ENCODE data around the gene TRMT1L.

DNA sequence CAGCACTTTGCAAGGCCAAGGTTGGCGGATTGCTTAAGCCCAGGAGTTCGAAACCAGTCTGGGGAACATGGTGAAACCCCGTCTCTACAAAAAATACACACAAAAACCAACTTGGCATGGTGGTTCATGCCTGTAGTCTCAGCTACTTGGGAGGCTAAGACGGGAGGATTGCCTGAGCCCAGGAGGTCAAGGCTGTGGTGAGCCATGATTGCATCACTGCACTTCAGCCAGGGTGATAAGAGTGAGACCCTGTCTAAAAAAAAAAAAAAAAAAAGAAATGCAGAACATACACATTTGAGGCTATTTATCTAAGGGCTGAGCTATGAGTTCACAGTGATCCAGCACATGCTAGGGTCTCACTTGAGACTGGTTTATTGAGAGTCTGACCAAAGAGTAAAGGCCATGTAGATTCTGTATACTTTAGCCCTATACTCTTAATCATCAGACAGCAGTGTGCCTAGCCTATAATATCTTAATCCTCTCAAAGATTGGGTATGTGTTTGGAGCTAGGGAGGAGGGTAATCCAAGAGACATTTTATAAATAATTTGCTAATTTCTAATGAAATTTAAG is 87.5 kb downstream of the TRMT1L start:
- TF ChIP-seq TCF4 (CRISPR knock-in tag; IDR thresholded peaks at IDR 0.05; ENCODE audit: borderline replicate concordance) = no peak
- TF ChIP-seq, protein P1, sequence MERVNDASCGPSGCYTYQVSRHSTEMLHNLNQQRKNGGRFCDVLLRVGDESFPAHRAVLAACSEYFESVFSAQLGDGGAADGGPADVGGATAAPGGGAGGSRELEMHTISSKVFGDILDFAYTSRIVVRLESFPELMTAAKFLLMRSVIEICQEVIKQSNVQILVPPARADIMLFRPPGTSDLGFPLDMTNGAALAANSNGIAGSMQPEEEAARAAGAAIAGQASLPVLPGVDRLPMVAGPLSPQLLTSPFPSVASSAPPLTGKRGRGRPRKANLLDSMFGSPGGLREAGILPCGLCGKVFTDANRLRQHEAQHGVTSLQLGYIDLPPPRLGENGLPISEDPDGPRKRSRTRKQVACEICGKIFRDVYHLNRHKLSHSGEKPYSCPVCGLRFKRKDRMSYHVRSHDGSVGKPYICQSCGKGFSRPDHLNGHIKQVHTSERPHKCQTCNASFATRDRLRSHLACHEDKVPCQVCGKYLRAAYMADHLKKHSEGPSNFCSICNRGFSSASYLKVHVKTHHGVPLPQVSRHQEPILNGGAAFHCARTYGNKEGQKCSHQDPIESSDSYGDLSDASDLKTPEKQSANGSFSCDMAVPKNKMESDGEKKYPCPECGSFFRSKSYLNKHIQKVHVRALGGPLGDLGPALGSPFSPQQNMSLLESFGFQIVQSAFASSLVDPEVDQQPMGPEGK (CRISPR knock-in tag; IDR thresholded peaks at IDR 0.05; ENCODE audit: borderline replicate concordance) = no peak
- no peak for TF ChIP-seq CSDC2 (CRISPR knock-in tag; IDR thresholded peaks at IDR 0.05)
- no peak for TF ChIP-seq OSR1 (CRISPR knock-in tag; IDR thresholded peaks at IDR 0.05)
- TF ChIP-seq ESRRG (CRISPR knock-in tag; IDR thresholded peaks at IDR 0.05) = no peak
- no peak for TF ChIP-seq RARB (CRISPR knock-in tag; IDR thresholded peaks at IDR 0.05)

Measured in SK-N-SH treated with all-trans-retinoic acid at 6 μM for 48 hours (cell line).